GM10847 (cell line): ENCODE data around the gene FXYD5.

Experiments used
- POLR2A ChIP-seq: IDR thresholded peaks from 2 replicates; pipeline ENCODE4 v1.6.1; 2011; ENCODE audit not compliant: insufficient read length; ENCODE audit errors: extremely low read depth

Gene FXYD5

DNA sequence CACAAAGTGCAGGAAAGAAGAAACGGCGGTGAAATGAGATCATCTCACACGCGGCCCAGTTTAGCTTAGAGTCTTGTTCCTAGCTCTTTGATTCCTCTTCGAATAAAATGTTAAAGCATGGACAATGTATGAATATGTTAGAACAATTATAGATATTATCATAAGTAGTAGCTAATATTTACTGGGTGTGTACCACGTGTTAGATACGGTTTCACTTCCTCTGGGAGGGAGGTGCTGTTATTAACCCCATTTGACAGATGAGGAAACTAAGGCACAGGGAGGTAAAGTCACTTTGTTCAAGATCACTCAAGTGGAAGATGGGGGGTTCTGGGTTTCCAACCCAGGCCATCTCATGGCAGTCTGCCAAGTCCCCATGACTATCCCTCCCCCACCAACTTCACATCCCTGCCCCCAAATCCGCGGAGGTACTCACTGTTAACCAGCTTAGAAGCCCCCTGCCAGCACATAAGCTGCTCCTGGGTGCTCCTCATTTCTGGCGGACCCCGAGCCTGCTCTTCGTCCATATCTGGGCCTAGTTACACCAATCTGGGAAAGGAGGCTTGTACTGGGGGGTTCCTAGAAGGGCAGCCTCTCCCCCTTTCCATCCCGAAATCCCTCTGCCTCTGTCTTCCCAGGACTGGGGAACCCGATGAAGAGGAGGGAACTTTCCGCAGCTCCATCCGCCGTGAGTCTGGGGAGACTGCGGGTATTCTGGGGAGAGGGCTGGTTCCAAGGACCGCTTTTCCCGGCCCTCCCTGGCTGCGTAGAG is 12.5 kb upstream of the FXYD5 start:
- no peak for TF ChIP-seq POLR2A

DNA sequence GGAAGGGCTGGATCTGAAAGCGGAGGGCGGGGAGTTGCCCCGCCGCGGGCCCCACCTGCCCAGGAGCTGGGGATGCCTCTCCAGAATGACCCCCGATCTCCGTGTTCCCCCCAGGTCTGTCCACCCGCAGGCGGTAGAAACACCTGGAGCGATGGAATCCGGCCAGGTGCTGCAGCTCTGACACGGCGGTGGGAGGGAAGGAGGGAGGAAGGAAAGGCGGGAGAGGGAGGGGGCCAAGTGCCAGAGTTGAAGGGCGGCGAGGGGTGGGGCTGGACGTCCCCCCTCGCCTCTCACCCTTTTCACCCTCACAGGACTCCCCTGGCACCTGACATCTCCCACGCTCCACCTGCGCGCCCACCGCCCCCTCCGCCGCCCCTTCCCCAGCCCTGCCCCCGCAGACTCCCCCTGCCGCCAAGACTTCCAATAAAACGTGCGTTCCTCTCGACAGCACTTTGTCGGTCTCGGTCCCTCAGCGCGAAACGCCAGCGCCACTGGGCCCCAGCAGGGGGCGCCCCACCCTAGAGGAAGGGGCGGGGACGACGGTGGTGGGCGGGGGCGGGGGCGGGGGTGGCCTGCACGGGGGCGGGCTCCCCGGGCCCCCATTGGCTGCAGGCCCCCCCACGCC is 11.8 kb upstream of the FXYD5 start:
- no peak for TF ChIP-seq POLR2A

- no peak for TF ChIP-seq POLR2A
These were observed 11.3 kb upstream of the FXYD5 start, which contains the start of gene FXYD7 for GRCh38 chr19:35143231-35143715. FXYD7 (plus strand) TSS chr19:35143255; CDS start chr19:35143334, 79 bp downstream.

DNA sequence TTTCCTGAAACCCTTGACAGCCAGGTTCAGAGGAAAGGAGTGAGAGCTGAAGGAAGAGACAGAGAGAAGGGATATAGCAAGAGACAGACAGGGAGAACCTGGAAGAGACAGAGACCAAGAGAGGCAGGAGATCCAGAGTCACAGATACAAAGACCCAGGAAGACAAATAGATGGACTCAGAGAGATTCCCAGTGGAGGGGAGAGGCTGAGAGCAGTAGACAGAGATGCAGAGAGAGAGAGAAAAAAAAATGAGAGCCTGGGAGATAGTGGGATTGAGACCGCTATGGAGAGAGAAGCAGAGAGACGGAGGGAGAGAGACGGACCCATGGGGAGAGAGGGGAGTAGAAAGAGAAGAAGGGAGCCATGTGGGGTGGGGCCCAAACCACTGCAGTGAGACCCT is 10.7 kb upstream of the FXYD5 start:
- TF ChIP-seq POLR2A: no peak

- TF ChIP-seq POLR2A: no peak
These were observed 10.3 kb upstream of the FXYD5 start for GRCh38 chr19:35144259-35144599.

- no peak for TF ChIP-seq POLR2A
These were observed 9.7 kb upstream of the FXYD5 start for GRCh38 chr19:35144600-35145436.

DNA sequence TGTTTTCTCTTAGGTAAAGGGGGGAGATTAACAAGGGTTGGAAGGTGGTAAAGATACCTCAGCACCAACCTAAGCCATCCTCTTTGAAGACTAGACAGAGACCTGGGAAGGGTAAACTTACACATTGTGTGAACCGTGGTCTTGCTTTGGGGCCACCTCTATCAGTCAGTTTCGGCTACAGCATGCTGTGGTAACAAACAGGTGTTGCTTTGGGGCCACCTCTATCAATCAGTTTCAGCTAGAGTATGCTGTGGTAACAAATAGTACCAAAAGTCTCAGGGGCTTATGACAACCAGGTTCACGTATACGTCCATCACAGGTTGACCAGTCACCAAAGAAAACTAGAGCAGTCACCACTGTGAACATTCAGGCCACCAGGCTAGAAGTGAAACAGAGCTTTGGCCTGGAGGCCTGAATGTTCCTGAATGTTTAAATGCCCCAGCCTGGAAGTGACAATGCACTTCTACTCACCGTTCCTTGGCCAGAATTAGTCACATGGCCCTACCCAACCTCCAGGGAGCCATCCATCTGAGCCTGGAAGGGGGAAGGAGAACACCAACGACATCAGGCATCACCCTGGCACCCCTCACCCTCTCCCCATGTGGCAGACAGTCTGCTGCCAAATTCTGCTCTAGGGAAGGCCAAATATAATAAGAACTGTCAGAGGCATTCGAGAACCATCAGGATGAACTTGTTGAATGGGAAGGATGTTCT is 7.6 kb upstream of the FXYD5 start:
- no peak for TF ChIP-seq POLR2A

- no peak for TF ChIP-seq POLR2A
These were observed 5.1 kb upstream of the FXYD5 start for GRCh38 chr19:35149463-35149862.

- no peak for TF ChIP-seq POLR2A
These were observed 4.1 kb upstream of the FXYD5 start for GRCh38 chr19:35150445-35150844.

DNA sequence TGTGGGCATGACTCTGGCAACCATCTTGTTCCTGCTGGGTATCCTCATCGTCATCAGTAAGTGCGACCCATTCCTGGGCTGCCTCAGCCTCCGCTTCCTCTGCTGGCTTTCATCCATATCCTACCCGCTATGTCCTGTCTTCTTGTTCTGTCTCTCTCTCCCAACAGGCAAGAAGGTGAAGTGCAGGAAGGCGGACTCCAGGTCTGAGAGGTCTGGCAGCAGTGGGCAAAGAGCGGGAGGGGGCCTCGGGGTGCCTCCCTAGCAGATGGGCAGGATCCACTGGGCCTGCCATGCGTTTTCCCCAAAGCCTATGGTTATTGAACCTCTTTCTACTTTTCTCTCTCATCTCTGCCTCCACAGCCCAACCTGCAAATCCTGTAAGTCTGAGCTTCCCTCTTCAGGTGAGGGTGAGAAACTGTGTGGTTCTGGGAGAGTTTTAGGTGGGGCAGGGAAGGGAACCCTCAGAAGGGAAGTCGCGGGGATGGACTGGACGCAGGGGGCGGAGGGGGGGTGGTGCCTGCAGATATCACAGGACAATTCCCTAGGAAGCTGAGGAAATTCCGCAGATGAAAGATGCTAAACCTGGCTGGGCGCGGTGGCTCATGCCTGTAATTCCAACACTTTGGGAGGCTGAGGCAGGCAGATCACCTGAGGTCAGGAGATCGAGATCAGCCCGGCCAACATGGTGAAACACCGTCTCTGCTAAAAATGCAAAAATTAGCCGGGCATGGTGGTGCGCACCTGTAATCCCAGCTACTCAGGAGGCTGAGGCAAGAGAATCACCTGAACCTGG is 3.1 kb upstream of the FXYD5 start:
- TF ChIP-seq POLR2A: no peak

DNA sequence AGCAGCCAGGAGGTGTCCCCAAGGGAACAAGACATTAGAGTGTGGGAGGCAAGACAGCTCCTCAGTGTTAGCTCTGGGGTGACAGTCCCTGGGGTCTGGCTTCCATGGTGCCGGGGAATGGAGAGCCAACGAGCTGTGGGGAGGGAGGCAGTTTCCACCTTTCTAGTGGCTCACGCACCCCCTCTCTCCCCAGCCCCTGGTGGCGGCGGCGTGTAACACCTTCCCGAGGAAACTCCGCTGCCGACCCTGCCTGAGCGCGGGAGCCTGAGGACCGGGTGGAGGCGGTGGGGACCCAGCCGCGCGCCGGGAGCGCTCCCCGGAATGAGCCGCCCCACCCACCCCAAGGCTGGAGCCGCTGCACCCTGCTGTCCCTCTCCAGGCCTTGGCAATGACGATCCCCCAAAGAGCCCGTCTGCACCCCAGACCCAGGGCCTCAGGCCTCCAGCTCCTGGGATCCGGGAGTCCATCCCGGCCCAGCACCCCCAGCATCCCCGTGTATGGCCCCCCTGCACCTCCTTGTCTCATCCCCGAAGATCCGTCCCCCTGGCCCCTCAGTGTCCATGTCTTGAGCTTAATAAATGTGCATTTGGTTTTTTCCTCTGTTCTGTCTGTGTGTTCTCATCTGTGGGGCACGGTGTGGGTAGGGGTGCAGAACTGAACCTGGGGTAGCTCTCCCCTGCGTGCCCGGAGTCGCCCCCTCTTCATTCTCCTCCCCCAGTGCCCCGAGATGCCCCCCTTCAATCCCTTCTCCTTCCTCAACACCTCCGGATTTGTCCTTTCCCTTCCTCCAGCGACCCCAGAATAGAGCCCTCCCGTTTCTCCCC is 622 bp upstream of the FXYD5 start:
- TF ChIP-seq POLR2A: no peak

GRCh38 chr19:35155441-35155840 is 906 bp downstream of the FXYD5 start:
- TF ChIP-seq POLR2A: no peak

DNA sequence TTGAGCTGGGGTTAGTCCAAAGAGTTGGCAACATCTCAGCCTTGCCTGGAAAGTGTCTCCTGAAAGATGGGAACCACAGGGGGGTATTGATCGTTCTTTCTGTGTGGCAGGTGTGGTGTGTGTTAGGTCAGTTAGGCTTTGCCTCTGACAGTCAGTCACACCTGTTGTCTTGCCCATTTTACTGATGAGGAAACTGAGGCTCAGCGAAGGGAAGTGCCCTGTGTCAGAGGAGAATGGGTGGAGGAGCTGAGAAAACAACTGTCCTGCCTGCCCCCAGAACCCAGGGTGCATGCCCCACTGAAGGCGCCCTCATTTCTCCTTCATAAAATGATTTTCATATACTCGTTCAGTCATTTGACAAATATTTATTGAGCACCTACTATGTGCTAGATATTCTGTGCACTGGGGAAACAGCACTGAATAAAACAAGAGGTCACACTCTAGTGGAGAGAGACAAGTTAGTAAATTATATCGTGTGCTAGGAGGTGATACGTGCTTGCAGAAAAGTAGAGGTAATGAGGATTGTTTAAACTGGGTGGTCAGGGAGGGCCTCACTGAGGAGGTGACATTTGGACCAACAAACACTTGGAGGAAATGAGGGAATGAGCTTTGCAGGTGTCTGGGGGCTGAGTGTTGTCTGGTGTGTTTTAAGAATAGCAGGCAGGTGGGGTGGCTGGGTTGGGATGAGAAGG is 1.6 kb downstream of the FXYD5 start:
- no peak for TF ChIP-seq POLR2A
